Limb (tissue), 2 donors: ENCODE results near the gene MIDN.
"Not testable (repeated sequence)": the region's sequence is repeated elsewhere in the genome, so short reads cannot be mapped to it uniquely, and the experiment has no call there.

Experiments used
- DNase-seq, 2 donors: peaks; one replicate each; pipeline ENCODE4 v3.0.0-alpha.2; 2016; ENCODE audit errors: extremely low spot score in 2 of 2

Gene MIDN

DNA sequence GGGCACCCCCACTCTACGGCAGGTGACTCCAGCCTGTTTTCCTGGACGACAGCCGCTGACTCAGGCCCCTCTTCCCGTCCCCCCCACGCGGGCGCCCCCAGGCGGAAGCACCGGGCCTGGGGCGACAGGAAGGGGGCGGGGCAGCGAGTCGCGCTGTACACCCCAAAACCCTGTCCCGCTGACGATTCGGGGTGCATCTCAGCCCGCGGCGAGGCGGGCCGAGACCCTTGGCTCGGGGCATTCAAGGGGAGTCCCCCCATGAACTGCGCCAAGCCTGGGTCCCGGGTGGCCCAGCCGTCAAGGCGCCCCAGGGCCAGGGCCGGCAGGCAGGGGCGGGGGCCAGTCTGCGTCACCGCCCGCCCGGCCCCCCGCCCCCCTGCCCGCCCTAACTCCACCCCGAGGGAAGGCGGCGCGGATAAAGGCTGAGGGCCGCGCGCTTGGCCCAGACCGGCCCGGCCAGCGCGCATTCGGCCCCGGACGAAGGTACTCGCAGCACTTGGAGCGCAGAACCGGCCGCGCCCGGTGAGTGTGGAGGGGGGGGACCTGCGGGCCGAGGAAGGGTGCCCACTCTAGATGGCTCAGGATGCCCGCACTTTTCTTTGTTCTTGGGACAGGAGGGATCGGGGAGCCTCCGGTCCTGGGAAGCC, at the start of gene MIDN:
Gene MIDN, plus strand, starts transcription at position 445 of the 647 bp plus-strand sequence. CDS start 1,714 bp downstream, outside the sequence.
- peak in 1 of 2 donors; percentile 89 for DNase-seq

DNA sequence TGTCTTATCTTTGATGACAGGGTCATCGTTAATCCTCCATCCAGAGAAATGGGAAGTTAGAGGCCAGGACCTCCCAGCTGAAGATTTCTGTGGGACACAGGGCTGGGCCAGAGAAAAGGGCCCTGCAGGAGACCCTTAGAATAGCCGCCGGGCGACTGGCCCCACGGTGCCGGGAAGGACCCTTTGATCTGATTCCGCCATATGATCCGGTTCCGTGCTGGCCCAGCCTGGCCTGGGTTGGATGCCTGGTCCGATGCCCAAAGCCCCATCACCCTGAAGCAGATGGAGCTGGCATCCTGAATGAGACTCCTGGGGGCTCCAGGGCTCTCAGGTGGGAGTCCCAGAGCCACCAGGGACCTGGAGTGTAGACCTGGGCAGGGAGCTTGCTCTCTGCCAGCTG, 48.9 kb upstream of the MIDN start:
- no peak for DNase-seq

DNA sequence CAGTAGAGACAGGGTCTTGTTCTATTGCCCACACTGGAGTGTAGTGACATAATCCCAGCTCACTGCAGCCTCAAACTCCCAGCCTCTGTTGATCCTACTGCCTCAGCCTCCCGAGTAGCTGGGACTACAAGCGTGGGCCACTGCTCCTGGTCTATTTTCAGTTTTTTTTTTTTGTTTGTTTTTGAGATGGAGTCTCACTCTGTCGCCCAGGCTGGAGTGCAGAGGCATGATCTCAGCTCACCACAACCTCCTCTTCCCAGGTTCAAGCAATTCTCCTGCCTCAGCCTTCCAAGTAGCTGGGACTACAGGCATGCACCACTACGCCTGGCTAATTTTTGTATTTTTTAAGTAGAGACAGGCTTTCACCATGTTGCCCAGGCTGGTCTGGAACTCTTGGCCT, 47.8 kb upstream of the MIDN start:
- not testable (repeated sequence) for DNase-seq

DNA sequence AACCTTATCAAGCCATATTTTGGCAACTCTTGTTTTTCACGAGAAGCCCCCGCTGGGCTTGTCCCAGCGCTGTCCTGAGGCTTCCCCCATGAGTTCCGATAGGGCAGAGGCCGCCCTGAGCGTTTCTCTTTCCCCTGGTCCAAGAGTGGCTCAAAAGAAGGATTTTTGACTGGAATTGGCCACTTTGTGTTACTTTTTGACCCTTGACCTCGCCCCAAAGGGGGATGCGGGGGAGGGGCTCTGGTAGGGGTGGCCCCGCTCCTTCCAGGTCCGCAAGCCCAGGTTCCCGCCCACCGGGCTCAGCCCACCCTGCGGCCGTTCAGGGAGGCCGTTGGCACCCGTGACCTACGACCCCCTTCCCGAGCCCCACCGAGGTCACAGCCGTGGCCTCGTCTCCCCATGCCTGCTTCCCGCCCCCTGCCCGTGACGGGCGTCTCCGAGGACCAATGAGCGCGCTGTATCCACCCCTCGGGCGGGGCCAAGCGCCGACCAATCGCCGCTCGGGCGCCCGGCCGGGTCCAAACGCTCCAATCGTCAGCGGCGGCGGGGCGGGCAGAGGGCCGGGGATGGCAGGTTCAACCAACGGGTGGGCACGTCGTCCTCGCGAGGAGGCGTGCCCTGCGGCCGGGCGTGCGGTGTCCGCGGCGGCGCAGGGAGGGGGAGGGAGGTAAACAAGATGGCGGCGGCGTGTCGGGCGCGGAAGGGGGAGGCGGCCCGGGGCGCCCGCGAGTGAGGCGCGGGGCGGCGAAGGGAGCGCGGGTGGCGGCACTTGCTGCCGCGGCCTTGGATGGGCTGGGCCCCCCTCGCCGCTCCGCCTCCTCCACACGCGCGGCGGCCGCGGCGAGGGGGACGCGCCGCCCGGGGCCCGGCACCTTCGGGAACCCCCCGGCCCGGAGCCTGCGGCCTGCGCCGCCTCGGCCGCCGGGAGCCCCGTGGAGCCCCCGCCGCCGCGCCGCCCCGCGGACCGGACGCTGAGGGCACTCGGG, 43.0 kb upstream of the MIDN start, which contains the start of gene STK11:
Gene STK11, plus strand, starts transcription at position 665 of the 986 bp plus-strand sequence. CDS start 1,136 bp downstream, outside the sequence.
- DNase-seq: peak; percentile 97 to 100

DNA sequence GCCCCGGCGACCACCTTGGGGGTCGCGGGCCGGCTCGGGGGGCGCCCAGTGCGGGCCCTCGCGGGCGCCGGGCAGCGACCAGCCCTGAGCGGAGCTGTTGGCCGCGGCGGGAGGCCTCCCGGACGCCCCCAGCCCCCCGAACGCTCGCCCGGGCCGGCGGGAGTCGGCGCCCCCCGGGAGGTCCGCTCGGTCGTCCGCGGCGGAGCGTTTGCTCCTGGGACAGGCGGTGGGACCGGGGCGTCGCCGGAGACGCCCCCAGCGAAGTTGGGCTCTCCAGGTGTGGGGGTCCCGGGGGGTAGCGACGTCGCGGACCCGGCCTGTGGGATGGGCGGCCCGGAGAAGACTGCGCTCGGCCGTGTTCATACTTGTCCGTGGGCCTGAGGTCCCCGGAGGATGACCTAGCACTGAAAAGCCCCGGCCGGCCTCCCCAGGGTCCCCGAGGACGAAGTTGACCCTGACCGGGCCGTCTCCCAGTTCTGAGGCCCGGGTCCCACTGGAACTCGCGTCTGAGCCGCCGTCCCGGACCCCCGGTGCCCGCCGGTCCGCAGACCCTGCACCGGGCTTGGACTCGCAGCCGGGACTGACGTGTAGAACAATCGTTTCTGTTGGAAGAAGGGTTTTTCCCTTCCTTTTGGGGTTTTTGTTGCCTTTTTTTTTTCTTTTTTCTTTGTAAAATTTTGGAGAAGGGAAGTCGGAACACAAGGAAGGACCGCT, 42.1 kb upstream of the MIDN start:
- peak in 1 of 2 donors; percentile 51 for DNase-seq

DNA sequence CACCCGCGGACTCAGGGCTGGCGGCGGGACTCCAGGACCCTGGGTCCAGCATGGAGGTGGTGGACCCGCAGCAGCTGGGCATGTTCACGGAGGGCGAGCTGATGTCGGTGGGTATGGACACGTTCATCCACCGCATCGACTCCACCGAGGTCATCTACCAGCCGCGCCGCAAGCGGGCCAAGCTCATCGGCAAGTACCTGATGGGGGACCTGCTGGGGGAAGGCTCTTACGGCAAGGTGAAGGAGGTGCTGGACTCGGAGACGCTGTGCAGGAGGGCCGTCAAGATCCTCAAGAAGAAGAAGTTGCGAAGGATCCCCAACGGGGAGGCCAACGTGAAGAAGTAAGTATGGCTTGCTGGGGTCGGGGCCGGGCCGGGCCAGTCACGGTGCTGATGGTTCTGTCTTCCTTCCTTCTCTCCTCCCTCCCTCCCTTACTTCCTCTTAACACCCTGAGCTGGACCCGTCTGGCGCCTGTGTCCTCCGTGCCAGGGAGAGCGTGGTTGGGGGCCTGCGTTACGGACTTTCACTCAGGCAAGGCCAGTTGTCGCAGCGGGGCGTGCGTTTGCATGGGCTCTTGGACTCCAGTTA, 41.4 kb upstream of the MIDN start:
- DNase-seq: peak in 1 of 2 donors; percentile 50

DNA sequence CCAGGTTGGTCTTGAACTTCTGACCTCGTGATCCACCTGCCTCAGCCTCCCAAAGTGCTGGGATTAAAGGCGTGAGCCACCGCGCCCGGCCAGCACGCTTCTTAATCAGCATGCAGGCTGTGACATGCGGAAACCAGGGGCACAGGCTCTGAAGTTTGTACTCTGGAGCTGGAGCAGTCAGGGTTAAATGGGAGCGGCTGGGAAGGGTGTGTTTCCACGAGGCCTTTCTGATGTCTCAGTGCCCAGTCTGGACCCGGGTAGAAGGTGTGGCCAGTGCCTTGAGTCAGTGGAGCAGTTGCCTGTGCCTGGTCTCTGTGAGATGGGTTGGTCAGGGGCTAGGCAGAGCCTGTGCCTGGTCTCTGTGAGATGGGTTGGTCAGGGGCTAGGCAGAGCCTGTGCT, 39.6 kb upstream of the MIDN start:
- not testable (repeated sequence) for DNase-seq

DNA sequence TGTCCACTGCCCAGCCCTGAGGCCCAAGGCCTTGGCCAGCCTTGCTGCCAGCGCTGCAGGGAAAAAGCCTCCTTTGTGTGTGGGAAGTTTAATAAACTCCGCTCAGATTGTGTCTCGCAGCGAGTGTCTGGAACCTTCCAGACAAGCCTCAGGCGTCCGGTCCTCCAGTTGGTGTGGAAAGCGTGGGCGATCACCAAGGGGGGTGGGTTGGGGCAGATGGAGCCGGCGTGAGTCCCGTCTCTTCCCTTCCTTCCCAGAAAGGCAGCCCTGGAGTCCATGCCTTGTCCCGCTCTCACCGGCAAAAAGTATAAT, 38.2 kb upstream of the MIDN start:
- DNase-seq: no peak

DNA sequence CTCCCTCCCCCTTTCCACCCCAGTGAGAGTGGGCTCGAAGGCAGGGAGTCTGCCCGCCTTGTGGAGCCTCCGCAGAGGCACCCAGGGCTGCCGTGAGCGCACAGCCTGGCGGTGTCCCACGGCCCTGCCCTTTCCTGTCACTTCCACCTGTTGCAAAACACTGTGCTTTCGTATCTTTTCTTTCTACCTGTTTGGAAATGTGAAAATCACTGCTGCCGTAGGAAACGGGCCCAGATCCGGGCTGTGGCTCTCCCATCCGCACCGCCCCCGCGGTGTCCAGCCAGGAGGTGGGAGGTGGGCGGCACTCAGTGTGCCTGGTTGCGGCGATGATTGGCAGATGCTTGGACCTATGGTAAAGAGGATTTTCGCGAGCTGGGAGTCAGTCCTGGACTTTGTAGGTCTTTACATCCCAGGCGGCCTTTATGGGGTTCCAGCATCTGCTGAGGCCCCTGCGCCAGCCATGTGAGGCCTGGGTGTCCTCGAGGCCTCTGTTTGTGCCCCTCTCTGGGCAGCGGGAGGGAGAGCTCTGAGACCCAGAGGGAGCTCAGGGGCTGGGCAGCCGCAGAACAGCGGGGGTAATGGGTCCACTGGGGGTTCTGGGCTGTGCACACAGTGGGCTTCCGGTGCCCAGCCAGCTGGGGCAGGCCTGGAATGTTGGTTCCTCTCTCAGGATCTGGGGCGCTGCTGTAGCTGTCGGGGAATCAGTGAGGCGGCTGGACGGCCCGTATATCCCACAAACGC, 36.7 kb upstream of the MIDN start:
- DNase-seq: no peak

DNA sequence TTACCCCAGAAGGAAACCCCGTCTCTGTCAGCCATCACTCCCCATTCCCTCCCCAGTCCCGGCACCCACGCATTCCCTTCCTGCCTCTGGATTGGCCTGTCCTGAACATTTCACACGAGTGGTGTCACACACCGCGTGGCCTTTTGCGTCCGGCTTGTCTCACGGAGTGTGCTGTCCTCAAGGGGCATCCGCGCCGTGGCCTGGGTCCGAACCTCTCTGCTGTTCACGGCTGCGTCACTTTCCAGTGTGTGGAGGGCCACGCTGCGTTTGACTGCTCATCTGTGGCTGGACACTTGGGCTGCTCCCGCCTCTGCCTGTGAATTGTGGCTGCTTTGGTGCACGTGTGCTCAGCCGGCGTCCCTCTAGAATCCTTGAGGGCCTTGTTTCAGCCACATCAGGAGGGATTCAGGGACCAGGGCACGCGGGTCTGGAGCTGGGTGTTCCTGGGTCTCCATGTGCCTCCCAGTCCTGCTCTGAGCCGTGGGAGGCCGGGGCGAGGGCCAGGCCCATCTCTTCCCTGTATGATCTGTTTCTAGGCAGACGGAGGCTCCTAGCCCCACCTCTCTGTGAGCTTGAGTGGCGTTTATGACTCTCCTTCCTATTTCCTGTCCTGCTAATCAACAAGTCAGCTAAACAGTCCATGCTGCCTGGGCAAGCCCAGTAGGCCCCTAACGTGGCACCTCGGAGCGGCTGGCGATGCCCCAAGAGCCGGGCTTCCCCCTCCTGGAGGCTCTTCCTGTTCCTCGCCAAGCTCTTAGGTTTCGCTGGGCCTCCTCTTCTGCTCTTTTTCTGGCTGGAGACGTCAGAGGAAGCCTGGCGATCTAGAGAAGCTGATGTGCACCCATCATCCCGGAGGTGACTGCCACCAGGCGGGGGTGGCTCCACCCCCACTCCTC, 34.7 kb upstream of the MIDN start:
- peak in 1 of 2 donors; percentile 13 for DNase-seq

DNA sequence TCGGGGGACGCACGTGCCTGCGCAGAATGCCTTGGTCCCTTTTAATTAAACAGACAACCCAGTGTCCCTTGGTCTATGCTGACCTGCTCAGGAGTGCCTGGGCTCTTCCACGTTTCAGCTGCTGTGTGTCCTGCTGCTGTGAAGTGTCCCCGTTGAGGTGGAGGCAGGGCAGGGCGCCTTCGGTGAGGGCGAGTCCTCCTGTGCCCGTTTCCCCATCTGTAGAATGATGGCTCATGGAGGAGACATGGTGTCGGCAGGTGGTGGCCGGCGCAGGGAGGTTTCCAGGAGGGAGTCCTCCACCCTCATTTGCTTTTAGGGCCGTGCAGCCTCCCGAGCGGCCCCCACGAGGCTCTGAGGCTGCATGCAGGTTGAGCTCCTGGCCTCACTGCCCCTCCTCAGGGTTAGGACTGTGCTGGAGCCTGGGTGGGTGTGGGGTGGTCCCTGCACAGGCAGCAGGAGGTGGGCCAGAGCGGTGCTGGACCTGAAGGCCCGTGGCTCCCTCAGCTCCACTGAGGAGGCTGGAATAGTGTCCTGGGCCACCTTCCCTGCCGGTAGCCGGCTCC, 34.0 kb upstream of the MIDN start:
- no peak for DNase-seq

DNA sequence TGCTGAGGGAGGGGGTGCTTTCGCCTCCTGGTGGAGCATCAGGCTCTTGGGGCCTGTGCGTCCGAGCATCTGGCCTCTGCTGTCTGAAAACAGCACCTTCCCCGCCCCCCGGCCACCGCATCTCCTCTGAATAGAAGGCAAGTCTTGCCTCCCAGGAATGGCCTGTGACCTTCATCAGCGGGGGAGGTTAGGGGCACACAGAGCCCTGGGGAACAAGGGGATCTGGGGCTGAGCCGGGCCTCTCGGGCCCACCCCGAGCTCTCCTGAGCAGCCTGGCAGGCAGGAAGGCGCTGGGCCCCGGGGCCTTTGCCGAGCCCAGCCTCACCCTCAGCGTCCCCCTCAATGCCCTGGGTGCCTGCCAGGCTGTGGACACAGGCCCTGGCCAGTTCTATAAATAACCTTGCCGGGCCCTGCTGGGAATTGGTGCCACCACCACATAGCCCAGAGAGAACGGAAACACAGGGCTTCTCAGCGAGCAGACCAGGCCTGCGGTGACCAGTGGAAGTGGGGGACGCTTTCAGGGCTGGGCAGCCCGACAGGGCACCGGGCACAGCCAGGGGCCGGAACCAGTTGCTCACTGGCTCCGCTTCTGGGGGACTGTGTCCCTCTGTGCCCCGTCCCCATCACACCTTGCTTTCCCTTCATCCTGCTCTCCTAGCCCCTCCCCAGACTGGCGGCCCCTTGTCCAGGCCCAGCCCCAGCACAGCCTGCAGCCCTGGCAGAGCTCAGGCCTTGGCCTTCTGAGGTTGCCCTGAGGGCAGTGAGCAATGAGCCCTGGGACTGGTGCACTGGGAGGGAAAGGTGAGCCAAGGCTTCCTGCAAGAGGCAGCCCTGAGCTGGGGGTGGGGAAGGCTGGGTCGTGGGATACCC, 33.3 kb upstream of the MIDN start:
- DNase-seq: no peak

DNA sequence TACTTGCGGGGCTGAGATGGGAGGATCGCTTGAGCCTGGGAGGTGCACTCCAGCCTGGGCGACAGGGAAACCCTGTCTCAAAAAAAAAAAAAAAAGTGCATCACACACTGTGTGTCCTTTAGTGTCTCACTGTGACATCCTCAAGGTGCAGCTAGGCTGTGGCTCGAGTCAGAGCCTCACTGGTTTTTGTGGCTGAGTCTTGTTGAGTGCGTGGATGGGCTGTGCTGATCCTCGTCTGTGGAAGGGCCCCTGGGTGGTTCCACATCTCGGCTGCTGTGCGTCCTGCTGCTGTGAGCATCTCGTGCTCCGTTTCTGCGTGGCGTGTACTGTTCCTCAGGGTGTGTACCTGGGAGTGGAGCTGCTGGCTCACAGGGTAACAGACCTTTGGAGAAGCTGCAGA, 31.6 kb upstream of the MIDN start:
- no peak for DNase-seq

DNA sequence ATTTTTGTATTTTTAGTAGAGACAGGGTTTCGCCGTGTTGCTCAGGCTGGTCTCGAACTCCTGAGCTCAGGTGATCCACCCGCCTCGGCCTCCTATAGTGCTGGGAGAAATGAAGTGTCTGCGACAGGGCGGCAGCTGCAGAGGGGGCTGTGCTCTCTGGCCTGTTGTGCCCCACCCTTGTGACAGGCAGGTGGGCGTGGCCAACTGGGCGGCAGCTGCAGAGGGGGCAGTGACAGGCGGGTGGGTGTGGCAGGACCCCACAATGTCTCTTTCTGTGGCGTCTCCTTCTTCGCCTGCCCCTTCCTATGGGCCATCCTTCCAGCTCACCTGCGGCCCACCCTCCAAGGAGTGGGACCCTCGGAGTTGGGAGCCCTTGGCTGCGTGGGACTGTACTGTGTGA, 31.0 kb upstream of the MIDN start:
- peak in 1 of 2 donors; percentile 27 for DNase-seq

DNA sequence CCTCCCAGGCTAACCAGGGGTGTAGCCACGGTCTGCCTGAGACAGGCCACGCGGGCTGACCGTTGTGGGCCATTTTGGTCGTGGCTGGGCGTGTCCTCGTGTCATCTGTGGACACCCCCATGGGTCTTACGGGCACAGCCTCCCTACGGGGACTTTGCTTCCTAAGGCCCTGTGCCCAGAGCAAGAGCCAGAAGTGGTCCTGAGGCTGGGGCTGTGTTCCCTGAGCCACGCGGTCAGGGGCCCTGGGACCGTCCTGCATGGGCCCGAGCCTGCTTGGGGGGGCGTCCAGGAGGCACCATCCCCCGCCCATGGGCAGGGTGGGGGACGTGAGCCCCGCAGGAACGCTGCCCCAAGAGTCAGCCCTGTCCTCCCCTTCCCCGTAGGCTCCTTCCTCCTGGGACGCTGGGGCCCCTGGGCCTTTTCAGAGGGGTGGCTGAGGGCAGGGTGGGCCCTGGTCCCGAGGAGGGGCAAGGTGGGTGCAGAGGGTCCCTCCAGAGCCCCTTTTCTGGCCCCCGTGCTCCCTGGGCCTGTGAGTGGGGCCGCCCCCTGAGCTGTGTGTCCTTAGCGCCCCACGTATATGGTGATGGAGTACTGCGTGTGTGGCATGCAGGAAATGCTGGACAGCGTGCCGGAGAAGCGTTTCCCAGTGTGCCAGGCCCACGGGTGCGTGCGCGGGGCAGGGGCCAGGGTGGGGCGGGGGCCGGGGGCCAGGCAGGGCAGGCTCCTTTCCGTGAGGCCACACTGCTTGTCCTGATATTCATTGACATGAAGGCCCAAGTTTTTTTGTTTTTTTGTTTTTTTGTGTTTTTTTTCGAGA, 29.4 kb upstream of the MIDN start:
- no peak for DNase-seq

DNA sequence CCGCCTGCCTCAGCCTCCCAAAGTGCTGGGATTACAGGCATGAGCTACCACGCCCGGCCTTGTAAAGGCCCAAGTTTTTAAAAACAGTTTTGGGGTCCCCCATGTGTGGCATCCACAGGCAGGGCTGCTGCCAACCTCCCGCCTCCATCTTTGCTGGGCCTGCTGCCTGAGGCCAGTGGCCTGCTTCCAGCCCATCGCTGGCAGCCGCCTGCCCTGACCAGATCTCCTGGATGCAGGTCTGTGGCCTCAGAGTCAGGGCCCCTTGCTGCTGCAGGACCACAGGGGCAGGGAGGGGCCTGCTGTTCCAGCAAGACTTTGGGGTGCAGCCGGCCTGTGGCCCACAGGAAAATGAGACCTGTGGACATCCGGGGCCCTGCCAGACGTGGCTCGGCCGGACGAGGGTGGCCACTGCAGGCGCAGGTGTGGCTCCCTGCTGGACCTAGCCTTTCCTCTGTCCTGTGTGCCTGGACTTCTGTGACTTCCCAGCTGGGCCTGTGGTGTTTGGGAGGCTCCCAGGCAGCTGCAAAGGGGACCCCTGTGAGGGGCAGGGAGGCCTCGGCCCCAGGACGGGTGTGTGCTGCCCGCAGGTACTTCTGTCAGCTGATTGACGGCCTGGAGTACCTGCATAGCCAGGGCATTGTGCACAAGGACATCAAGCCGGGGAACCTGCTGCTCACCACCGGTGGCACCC, 28.5 kb upstream of the MIDN start:
- DNase-seq: no peak

DNA sequence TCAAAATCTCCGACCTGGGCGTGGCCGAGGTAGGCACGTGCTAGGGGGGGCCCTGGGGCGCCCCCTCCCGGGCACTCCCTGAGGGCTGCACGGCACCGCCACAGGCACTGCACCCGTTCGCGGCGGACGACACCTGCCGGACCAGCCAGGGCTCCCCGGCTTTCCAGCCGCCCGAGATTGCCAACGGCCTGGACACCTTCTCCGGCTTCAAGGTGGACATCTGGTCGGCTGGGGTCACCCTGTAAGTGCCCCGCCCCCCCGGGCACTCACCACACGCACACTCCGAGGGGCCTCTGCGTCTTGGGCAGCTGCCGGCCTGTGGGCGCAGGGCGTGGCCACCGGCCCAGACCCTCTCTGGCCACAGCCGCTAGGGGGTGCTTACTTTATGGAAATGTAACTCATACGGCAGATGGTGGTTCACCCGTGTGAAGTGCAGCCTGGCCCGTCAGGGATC, 27.9 kb upstream of the MIDN start:
- no peak for DNase-seq
